DND-41 (cell line): ENCODE data around the gene MRPS7.
A peak's percentile ranks its signal among the peaks of the same experiment; 100 is the strongest.

Source experiments
- ATAC-seq: fragments of 200-7000 bp; cut with Tn5 transposase; 3 replicates; pipeline ENCODE4 v1.9.1; 2021; ENCODE audit warnings: low read depth; ENCODE audit not compliant: insufficient read depth
- DNase-seq: peaks from one replicate; pipeline ENCODE4 v3.0.0-alpha.2; 2020
- H2AFZ ChIP-seq: 2 replicates; pipeline ENCODE4 v1.6.0; 2012; ENCODE audit warnings: low read depth, low read length
- H3K27ac ChIP-seq: 2 replicates; pipeline ENCODE4 v1.5.1; 2012; ENCODE audit warnings: low read length, inconsistent platforms
- H3K27me3 ChIP-seq: fragments of 200-600 bp; sonication (generic); 2 replicates; pipeline ENCODE4 v1.6.0; 2012; ENCODE audit warnings: low read length, mild to moderate bottlenecking, inconsistent platforms; ENCODE audit not compliant: insufficient read depth, poor library complexity
- H3K36me3 ChIP-seq: 2 replicates; pipeline ENCODE4 v1.5.1; 2012; ENCODE audit warnings: low read length, inconsistent platforms; ENCODE audit not compliant: insufficient read depth
- H3K4me1 ChIP-seq: 2 replicates; pipeline ENCODE4 v1.5.1; 2012; ENCODE audit warnings: mild to moderate bottlenecking, low read length; ENCODE audit not compliant: insufficient read depth
- H3K4me2 ChIP-seq: 2 replicates; pipeline ENCODE4 v1.6.0; 2012; ENCODE audit warnings: mild to moderate bottlenecking, moderate library complexity, low read length, inconsistent platforms; ENCODE audit not compliant: insufficient read depth
- H3K4me3 ChIP-seq, 2 experiments: fragments of 200-600 bp in 1 of 2; shearing (Covaris generic) in 1 of 2; 2 replicates each; pipeline ENCODE4 v1.5.1; 2012 to 2016; ENCODE audit warnings: inconsistent platforms in 2 of 2, low read length in 2 of 2, mild to moderate bottlenecking in 2 of 2, low read depth in 1 of 2, moderate library complexity in 1 of 2
- H3K79me2 ChIP-seq: 2 replicates; pipeline ENCODE4 v1.6.0; 2012; ENCODE audit warnings: low read length, inconsistent platforms; ENCODE audit not compliant: insufficient read depth
- H3K9ac ChIP-seq: 2 replicates; pipeline ENCODE4 v1.6.0; 2012; ENCODE audit warnings: low read depth, mild to moderate bottlenecking, inconsistent platforms, low read length, moderate library complexity
- H3K9me3 ChIP-seq: 2 replicates; pipeline ENCODE4 v1.5.1; 2012; ENCODE audit warnings: low read length, moderate library complexity, mild to moderate bottlenecking, inconsistent platforms; ENCODE audit not compliant: insufficient read depth, severe bottlenecking
- H4K20me1 ChIP-seq: 2 replicates; pipeline ENCODE4 v1.6.0; 2012; ENCODE audit warnings: low read length; ENCODE audit not compliant: insufficient read depth
- EZH2 ChIP-seq: IDR thresholded peaks from 3 replicates; pipeline ENCODE4 v1.6.1; 2012; ENCODE audit warnings: borderline replicate concordance, low read depth, mild to moderate bottlenecking, moderate library complexity, low read length, inconsistent platforms; ENCODE audit not compliant: severe bottlenecking
- TF ChIP-seq, protein P1 (sequence below): IDR thresholded peaks from 2 replicates; pipeline ENCODE4 v1.5.1; 2012; ENCODE audit warnings: borderline replicate concordance, low read length, moderate library complexity, mild to moderate bottlenecking; ENCODE audit not compliant: poor library complexity, severe bottlenecking; ENCODE audit errors: extremely low read depth

The MRPS7 gene

DNA sequence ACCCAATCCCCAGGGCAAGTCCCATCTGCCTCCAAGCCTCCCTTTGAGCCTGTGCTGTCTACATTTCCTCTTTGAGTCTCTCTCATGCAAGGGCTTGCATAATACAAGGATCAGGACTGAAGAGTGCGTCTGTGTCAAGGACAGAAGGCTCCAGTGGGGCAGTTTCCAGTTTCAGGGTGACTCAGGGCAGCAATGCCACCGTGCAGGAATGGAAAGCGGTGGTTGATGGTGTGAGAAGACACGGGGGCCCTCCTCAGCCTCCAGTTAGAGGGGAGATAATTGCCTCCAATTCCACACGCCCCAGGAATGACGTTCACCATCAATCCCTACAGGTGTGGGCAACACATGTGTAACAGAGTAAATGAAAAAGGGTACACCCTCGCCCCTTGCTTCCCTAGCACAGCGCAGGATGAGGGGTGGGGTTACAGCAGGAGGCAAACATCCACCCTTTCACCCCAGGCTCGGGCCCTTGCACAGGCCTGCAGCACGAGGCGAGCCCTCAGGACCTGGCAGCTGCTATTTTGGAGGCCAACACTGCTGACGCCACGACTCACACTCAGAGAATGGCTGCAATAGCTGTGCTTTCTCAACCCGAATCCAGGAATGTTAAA is 52.4 kb downstream of the MRPS7 start:
- H3K36me3 ChIP-seq, result peaks cover 32% of the 10 kb centered on the region
- no peak for DNase-seq

DNA sequence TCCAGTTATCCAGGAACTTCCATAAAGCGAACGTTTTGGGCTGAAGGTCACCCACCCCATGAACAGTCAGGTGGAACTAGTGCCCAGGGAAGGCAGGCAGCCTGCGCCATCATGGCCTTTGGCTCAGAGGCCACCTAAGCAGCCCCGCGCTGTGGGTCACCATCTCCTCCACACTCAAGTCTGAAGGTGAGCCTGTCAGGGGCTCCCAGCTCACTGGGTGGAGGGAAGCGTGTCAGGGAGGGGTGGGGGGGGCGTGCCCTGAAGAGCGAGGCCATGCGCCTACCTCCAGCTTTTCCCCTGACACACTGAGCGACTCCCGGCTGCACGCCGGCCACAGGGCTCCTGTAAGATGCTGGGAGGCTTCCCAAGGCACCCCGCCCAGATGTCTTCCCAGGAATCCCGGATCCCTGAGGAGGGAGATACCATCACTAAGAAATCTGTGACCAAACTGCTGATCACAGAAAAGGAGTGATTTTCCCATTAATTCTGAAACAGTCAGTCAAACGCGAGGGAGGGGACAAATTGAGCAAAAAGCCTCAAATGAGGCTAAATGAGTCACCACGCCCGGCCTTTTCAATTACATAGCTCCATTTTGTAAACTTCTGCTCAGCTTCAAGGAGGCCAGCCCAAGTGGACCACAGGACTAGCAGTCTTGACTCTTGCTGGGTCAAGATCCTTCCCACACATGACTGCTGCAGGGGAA is 54.0 kb downstream of the MRPS7 start:
- ATAC-seq, result no peak
- Histone ChIP-seq H3K4me3 (no peak overlapping the region), H2AFZ (no peak overlapping the region), H3K9ac (no peak overlapping the region), H3K4me2 (no peak overlapping the region), H3K4me1 (no peaks in the 10 kb centered on the region), H3K79me2 (peaks cover 16% of the 10 kb centered on the region), H4K20me1 (peaks cover 6% of the 10 kb centered on the region; the same call in 1 of the 2 replicates), H3K36me3 (peaks cover 47% of the 10 kb centered on the region), H3K27me3 (no peaks in the 10 kb centered on the region), H3K27ac (no peak overlapping the region; the same call in 1 of the 2 replicates), H3K9me3 (no peaks in the 10 kb centered on the region)
- DNase-seq, result no peak
- TF ChIP-seq, protein P1, sequence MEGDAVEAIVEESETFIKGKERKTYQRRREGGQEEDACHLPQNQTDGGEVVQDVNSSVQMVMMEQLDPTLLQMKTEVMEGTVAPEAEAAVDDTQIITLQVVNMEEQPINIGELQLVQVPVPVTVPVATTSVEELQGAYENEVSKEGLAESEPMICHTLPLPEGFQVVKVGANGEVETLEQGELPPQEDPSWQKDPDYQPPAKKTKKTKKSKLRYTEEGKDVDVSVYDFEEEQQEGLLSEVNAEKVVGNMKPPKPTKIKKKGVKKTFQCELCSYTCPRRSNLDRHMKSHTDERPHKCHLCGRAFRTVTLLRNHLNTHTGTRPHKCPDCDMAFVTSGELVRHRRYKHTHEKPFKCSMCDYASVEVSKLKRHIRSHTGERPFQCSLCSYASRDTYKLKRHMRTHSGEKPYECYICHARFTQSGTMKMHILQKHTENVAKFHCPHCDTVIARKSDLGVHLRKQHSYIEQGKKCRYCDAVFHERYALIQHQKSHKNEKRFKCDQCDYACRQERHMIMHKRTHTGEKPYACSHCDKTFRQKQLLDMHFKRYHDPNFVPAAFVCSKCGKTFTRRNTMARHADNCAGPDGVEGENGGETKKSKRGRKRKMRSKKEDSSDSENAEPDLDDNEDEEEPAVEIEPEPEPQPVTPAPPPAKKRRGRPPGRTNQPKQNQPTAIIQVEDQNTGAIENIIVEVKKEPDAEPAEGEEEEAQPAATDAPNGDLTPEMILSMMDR, result no peak
- no peak for TF ChIP-seq EZH2

More for the DNA sequence above, 52.4 kb downstream of the MRPS7 start:
- Histone ChIP-seq H3K9me3 (no peaks in the 10 kb centered on the region), H3K79me2 (0 out of 2 replicates have a peak, but pooled peaks cover 6% of the 10 kb centered on the region), H3K9ac (no peak overlapping the region), H3K27ac (peak overlapping the region; percentile 22; the same call in 1 of the 2 replicates), H3K27me3 (no peaks in the 10 kb centered on the region), H2AFZ (no peak overlapping the region), H3K4me1 (no peaks in the 10 kb centered on the region), H3K4me2 (no peak overlapping the region), H3K4me3 (no peak overlapping the region), H4K20me1 (peaks cover 6% of the 10 kb centered on the region; the same call in 1 of the 2 replicates)
- TF ChIP-seq EZH2, result no peak
- TF ChIP-seq, protein P1, result no peak
- ATAC-seq, result no peak; the same call in 2 of the 3 replicates
